H1 (cell line): ENCODE measurements around the gene GABRD.

Experiments used
- CREB1 ChIP-seq: IDR thresholded peaks from 2 replicates; pipeline ENCODE4 v1.6.1; 2012; ENCODE audit warnings: inconsistent platforms
- CTCF ChIP-seq, 3 experiments: IDR thresholded peaks; 1 replicate in 2 of 3; 2 replicates in 1 of 3; pipeline versions ENCODE4 v1.5.1 to v1.6.1; 2011; ENCODE audit warnings: low read length in 3 of 3, mild to moderate bottlenecking in 3 of 3, inconsistent platforms in 2 of 3, low read depth in 1 of 3, moderate library complexity in 1 of 3; ENCODE audit not compliant: insufficient read depth in 1 of 3; ENCODE audit errors: control extremely low read depth in 1 of 3
- EP300 ChIP-seq, 2 experiments: IDR thresholded peaks; 1 replicate in 1 of 2; 2 replicates in 1 of 2; pipeline ENCODE4 v1.6.1; 2011 to 2012; ENCODE audit warnings: low read depth in 2 of 2, low read length in 2 of 2, mild to moderate bottlenecking in 2 of 2, borderline replicate concordance in 1 of 2, inconsistent platforms in 1 of 2, moderate library complexity in 1 of 2
- EZH2 ChIP-seq: fragments of 200-600 bp; sonication (generic); IDR thresholded peaks from 2 replicates; pipeline ENCODE4 v1.7.1; 2012; ENCODE audit warnings: low read depth, mild to moderate bottlenecking, moderate library complexity, low read length, inconsistent platforms; ENCODE audit not compliant: severe bottlenecking
- POLR2AphosphoS5 ChIP-seq: IDR thresholded peaks from 2 replicates; pipeline ENCODE4 v1.6.1; 2011; ENCODE audit warnings: low read depth, low read length
- RNF2 ChIP-seq: fragments of 200-900, 300-1000 bp; sonication (generic); IDR thresholded peaks from 2 replicates; pipeline ENCODE4 v1.7.1; 2016; ENCODE audit warnings: borderline replicate concordance, low read depth, mild to moderate bottlenecking, antibody characterized with exemption, low read length; ENCODE audit not compliant: poor library complexity, severe bottlenecking; ENCODE audit errors: missing control alignments
- SAP30 ChIP-seq: fragments of 300-600 bp; sonication (generic); IDR thresholded peaks from 2 replicates; pipeline ENCODE4 v1.7.1; 2012; ENCODE audit warnings: low read length, moderate library complexity, mild to moderate bottlenecking, inconsistent platforms; ENCODE audit not compliant: insufficient read depth, insufficient replicate concordance
- SIN3A ChIP-seq, 2 experiments: IDR thresholded peaks in 1 of 2; conservative IDR thresholded peaks in 1 of 2; 2 replicates each; pipeline ENCODE4 v1.6.1; 2011 to 2012; ENCODE audit warnings: low read length in 2 of 2, improper control_type of control experiment in 1 of 2, low read depth in 1 of 2, mild to moderate bottlenecking in 1 of 2
- SP2 ChIP-seq: IDR thresholded peaks from 2 replicates; pipeline ENCODE4 v1.6.1; 2012; ENCODE audit warnings: mild to moderate bottlenecking, low read length, inconsistent platforms
- TAF1 ChIP-seq: IDR thresholded peaks from 2 replicates; pipeline ENCODE4 v1.6.1; 2011; ENCODE audit warnings: mild to moderate bottlenecking, low read depth, low read length
- TBP ChIP-seq: IDR thresholded peaks from 2 replicates; pipeline ENCODE4 v1.6.1; 2011; ENCODE audit warnings: low read depth, low read length, improper control_type of control experiment
- TCF12 ChIP-seq: IDR thresholded peaks from 2 replicates; pipeline ENCODE4 v1.6.1; 2011; ENCODE audit warnings: low read depth, mild to moderate bottlenecking, low read length
- USF2 ChIP-seq: IDR thresholded peaks from 2 replicates; pipeline ENCODE4 v1.6.1; 2011; ENCODE audit warnings: low read length, improper control_type of control experiment
- ZNF274 ChIP-seq: IDR thresholded peaks from 2 replicates; pipeline ENCODE4 v1.7.0; 2012; ENCODE audit warnings: low read length, borderline replicate concordance; ENCODE audit errors: extremely low read depth

- TF ChIP-seq EP300 (IDR thresholded peaks at IDR 0.05; ENCODE audit: borderline replicate concordance in 1 of 2, low read depth in 2 of 2, low read length in 2 of 2) (no peak), EZH2 (no peak), TCF12 (no peak), POLR2AphosphoS5 (no peak), CTCF (IDR thresholded peaks at IDR 0.05; ENCODE audit: control extremely low read depth in 1 of 3, insufficient read depth in 1 of 3, low read depth in 1 of 3, low read length in 3 of 3) (no peak), TBP (no peak), SP2 (no peak), ZNF274 (no peak), SIN3A (conservative IDR thresholded peaks at IDR 0.05 in 1 of 2, IDR thresholded peaks at IDR 0.05 in 1 of 2; ENCODE audit: low read depth in 1 of 2, low read length in 2 of 2) (no peak), RNF2 (no peak), TAF1 (no peak), SAP30 (no peak), CREB1 (no peak), USF2 (no peak)
These were observed 9.8 kb upstream of the GABRD start for GRCh38 chr1:2009101-2010053.
